Measurements from ENCODE around the gene VWF.

Gene VWF

GRCh38 chr12:6076346-6076745 lies 48.1 kb downstream of the VWF start:
- no peak for DNase-seq

- peak; percentile 67 for DNase-seq
These were observed 49.4 kb downstream of the VWF start for GRCh38 chr12:6074979-6075585.

GRCh38 chr12:6074427-6074826 lies 50.0 kb downstream of the VWF start:
- DNase-seq = no peak

GRCh38 chr12:6073426-6073825 lies 51.0 kb downstream of the VWF start:
- no peak for DNase-seq

GRCh38 chr12:6072302-6072752 lies 52.1 kb downstream of the VWF start:
- no peak for DNase-seq

- no peak for DNase-seq
These were observed 52.9 kb downstream of the VWF start for GRCh38 chr12:6071589-6071988.

GRCh38 chr12:6070472-6071257 lies 53.8 kb downstream of the VWF start:
- DNase-seq = no peak

GRCh38 chr12:6069437-6070093 lies 54.9 kb downstream of the VWF start:
- DNase-seq = peak; percentile 62

GRCh38 chr12:6068227-6068626 lies 56.2 kb downstream of the VWF start:
- DNase-seq = no peak

- DNase-seq = no peak
These were observed 57.1 kb downstream of the VWF start for GRCh38 chr12:6067152-6067916.

- DNase-seq = no peak
These were observed 57.8 kb downstream of the VWF start for GRCh38 chr12:6066651-6067050.

GRCh38 chr12:6065863-6066199 lies 58.6 kb downstream of the VWF start:
- DNase-seq = no peak

- DNase-seq = no peak
These were observed 59.2 kb downstream of the VWF start for GRCh38 chr12:6065131-6065862.

GRCh38 chr12:6062757-6063735 lies 61.4 kb downstream of the VWF start:
- peak; percentile 66 for DNase-seq

GRCh38 chr12:6062395-6062756 lies 62.1 kb downstream of the VWF start:
- no peak for DNase-seq

- DNase-seq = no peak
These were observed 62.8 kb downstream of the VWF start for GRCh38 chr12:6061660-6062059.

- no peak for DNase-seq
These were observed 64.5 kb downstream of the VWF start for GRCh38 chr12:6059860-6060565.

GRCh38 chr12:6059221-6059620 lies 65.2 kb downstream of the VWF start:
- DNase-seq = no peak

GRCh38 chr12:6058481-6059161 lies 65.8 kb downstream of the VWF start:
- no peak for DNase-seq

- no peak for DNase-seq
These were observed 66.8 kb downstream of the VWF start for GRCh38 chr12:6057700-6058099.
